Thoracic aorta (tissue), 2 donors: ENCODE measurements around the gene MAN1C1. TPM values are rescaled to one million over a fixed set of nuclear protein-coding genes. Genes with fewer than 3 reads are reported as not detected.
A peak's percentile ranks its signal among the peaks of the same experiment; 100 is the strongest.

Experiments used
- ATAC-seq: fragments of 150-250 bp; one replicate; pipeline ENCODE4 v1.8.0; 2017; ENCODE audit warnings: low read depth; ENCODE audit not compliant: insufficient number of reproducible peaks, low FRiP score
- DNase-seq: peaks from one replicate; pipeline ENCODE4 v3.0.0-alpha.2; 2020; ENCODE audit warnings: low spot score
- H3K27ac ChIP-seq, 2 donors: fragments of 200-600 bp; sonication (generic); 1 replicate in 1 of 2; 2 replicates in 1 of 2; pipeline ENCODE4 v1.5.1; 2016; ENCODE audit warnings: mild to moderate bottlenecking in 2 of 2, moderate library complexity in 2 of 2
- H3K27me3 ChIP-seq: fragments of 200-600 bp; sonication (generic); replicated peaks from 2 replicates; pipeline ENCODE4 v1.6.0; 2016; ENCODE audit warnings: mild to moderate bottlenecking; ENCODE audit not compliant: insufficient read depth
- H3K36me3 ChIP-seq: fragments of 200-600 bp; sonication (generic); one replicate; pipeline ENCODE4 v1.5.1; 2016
- H3K4me1 ChIP-seq, 2 donors: fragments of 200-600 bp; sonication (generic); 1 replicate in 1 of 2; 2 replicates in 1 of 2; pipeline versions ENCODE4 v1.5.1 to v1.6.0; 2016; ENCODE audit warnings: low read depth in 2 of 2, mild to moderate bottlenecking in 1 of 2; ENCODE audit not compliant: control insufficient read depth in 1 of 2
- H3K4me3 ChIP-seq: fragments of 200-600 bp; sonication (generic); 2 replicates; pipeline ENCODE4 v1.5.1; 2016; ENCODE audit warnings: mild to moderate bottlenecking
- H3K9me3 ChIP-seq: fragments of 200-600 bp; sonication (generic); 2 replicates; pipeline ENCODE4 v1.5.1; 2016
- total RNA-seq, 2 donors: library from RNA; depleted of rRNA; stranded (reverse); fragments of >200 nt; gene quantifications; one replicate each; pipeline versions ENCODE4 v1.1.0 to v1.2.3, GENCODE V29; 2016
- TF ChIP-seq, protein P1 (sequence below): fragments of 200-600 bp; sonication (generic); IDR thresholded peaks from one replicate; pipeline ENCODE4 v1.5.1; 2019; ENCODE audit warnings: antibody characterized with exemption

Gene MAN1C1
- total RNA-seq, 2 donors from 2014 or later = 21.0 to 26.0 TPM

DNA sequence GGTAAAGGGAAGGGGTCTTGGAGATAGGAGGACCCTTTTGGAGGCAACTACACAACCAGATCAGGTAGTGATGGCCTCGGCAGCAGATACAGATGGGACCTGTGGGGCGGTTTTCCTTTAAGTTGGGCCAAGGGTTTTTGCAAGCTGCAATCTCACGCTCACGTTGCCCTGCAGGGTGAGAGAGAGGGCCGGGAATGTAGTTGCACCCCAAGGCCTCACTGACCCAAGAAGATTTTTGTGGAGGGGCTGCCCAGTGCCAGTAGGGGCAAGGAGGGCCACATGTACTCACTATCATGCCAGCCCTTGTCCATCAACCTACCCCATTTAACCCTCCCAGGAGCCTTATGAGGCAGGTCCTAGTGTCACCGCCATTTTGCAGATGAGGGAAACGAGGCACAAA, 125.7 kb downstream of the MAN1C1 start:
- no peaks in the 10 kb centered on the region for H3K36me3 ChIP-seq
- peak overlapping the region; percentile 93 to 96 for H3K27ac ChIP-seq
- ATAC-seq = no peak
- H3K9me3 ChIP-seq = no peaks in the 10 kb centered on the region
- no peaks in the 10 kb centered on the region for H3K27me3 ChIP-seq
- no peak for DNase-seq
- peaks cover 15 to 39% of the 10 kb centered on the region in 2 donors for H3K4me1 ChIP-seq
- TF ChIP-seq, protein P1, sequence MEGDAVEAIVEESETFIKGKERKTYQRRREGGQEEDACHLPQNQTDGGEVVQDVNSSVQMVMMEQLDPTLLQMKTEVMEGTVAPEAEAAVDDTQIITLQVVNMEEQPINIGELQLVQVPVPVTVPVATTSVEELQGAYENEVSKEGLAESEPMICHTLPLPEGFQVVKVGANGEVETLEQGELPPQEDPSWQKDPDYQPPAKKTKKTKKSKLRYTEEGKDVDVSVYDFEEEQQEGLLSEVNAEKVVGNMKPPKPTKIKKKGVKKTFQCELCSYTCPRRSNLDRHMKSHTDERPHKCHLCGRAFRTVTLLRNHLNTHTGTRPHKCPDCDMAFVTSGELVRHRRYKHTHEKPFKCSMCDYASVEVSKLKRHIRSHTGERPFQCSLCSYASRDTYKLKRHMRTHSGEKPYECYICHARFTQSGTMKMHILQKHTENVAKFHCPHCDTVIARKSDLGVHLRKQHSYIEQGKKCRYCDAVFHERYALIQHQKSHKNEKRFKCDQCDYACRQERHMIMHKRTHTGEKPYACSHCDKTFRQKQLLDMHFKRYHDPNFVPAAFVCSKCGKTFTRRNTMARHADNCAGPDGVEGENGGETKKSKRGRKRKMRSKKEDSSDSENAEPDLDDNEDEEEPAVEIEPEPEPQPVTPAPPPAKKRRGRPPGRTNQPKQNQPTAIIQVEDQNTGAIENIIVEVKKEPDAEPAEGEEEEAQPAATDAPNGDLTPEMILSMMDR = no peak
- H3K4me3 ChIP-seq = no peak overlapping the region

DNA sequence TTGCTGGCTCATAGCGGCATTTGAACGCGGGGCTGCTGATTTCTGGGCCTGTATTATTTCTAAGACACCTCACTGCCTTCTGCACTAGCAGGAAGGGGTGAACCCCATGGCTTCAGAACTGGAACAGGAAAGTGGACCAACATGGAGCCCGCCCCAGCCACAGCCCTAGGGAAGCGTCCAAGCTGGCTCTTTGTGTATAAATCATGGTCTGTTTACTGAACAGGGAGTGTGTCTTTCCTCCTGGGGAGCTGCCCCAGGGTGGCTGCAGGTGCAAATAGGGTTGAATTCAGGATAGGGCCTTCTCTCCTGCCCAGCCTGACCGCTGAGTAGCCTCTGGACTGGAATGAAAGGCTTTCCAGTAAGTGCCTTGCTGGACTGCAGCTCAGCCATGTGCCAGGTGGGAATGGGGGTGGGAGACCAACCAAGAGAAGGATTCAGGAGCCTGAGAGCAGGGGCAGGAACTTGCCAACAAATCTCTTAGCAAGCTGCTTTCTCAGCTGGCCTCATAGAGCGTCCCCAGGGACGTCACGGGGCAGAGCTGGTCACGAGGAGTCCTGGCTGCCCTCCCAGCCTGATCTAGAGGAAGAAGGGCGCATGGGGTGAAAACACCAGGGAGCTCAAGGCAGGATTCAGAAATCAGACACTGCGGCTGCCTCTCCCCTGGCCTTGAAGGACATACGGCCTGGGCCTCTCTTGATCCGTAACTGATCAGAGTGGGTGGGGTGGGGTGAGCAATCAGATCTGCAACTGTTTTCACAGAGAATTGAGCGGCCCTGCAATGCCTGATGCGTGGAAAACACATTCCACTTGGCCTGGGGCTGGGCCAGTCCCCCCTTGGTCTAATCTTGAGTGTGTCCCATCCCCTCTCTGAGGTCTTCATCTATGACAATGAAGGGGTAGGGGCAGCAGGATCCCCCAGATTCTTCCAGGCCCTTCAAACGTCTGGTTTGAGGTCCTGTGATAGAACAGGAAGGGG, 126.9 kb downstream of the MAN1C1 start:
- peaks cover 15 to 48% of the 10 kb centered on the region in 2 donors for H3K4me1 ChIP-seq
- peak; percentile 93 for ATAC-seq
- H3K4me3 ChIP-seq = peak overlapping the region; percentile 47

DNA sequence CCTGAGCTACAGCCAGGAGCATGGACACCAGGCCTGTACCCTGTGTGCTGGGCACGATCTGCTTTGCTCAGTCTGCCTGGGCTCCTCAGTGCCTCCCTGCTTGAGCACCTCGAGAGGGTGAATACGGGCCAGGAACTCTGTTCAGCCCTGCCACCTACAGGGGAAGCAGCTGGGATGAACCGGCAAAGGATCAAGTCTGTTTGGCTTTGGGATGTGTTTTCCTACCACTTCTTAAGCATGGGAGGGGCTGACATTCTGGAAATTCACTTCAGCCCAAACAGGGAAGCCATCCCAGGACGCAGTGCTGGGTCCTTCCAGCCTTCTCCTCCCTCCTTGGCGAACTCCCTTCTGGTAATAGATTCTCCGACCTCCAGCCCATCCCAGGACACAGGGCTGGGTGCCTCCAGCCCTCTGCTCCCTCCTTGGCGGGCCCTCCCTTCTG, 127.6 kb downstream of the MAN1C1 start:
- peak; percentile 35 for DNase-seq
- peak overlapping the region; percentile 93 to 96 for H3K27ac ChIP-seq
- no peaks in the 10 kb centered on the region for H3K27me3 ChIP-seq
- TF ChIP-seq, protein P1 = peak; percentile 42
- H3K4me1 ChIP-seq = peaks cover 15 to 55% of the 10 kb centered on the region in 2 donors
- H3K36me3 ChIP-seq = no peaks in the 10 kb centered on the region
- peak overlapping the region; percentile 47 for H3K4me3 ChIP-seq
- H3K9me3 ChIP-seq = no peaks in the 10 kb centered on the region
- ATAC-seq = peak; percentile 61

More for the DNA sequence above, 126.9 kb downstream of the MAN1C1 start:
- Histone ChIP-seq H3K27ac (peak overlapping the region; percentile 93 to 96), H3K36me3 (no peaks in the 10 kb centered on the region), H3K27me3 (no peaks in the 10 kb centered on the region), H3K9me3 (no peaks in the 10 kb centered on the region)
- TF ChIP-seq, protein P1 = no peak
- DNase-seq = peak; percentile 83

DNA sequence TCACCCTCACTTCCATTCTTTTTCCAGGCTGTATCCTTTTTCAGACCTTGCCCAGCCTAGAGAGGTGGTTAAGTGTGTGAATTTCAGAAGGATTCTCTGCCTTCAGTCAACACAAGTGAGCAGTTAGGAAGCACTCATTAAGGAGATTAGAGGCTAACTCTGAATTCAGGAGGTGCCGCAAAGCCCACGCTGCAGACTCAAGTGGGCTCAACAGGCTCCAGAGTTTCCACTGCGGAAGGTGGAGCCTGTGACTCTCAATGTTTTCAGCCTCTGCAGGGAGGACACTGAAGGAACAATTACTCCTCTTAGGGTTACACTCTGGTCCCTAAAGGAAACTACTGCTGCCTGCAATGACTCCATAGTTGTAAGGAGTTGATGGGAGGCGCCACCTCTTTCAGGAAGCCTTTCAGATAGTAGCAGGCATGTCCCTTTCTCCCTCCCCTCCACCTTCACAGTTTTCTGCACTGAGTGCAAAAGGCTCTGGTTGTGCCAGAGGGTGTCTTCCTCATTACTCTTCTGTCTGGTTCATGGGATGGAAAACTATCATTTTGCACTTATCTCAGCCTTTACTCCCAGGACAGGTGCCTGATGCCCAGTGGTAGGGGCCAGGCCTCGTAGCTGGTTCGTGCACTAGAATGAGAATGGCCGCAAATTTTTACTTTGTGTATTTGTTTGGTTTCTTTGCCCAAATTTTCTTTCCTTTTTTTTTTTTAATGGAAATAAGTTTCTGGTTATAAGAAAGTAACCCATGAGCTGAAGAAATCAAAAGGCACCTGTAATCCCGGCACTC, 128.2 kb downstream of the MAN1C1 start:
- no peak overlapping the region for H3K4me3 ChIP-seq
- no peak for ATAC-seq

More for the DNA sequence above, 128.2 kb downstream of the MAN1C1 start:
- Histone ChIP-seq H3K27ac (peak overlapping the region; percentile 93 to 96), H3K9me3 (no peaks in the 10 kb centered on the region), H3K36me3 (no peaks in the 10 kb centered on the region), H3K27me3 (no peaks in the 10 kb centered on the region), H3K4me1 (peaks cover 15 to 58% of the 10 kb centered on the region in 2 donors)
- TF ChIP-seq, protein P1 = no peak
- no peak for DNase-seq
